Glomerular endothelial cell (primary cell): ENCODE measurements around the gene PAGE2. TPM values are rescaled to one million over a fixed set of nuclear protein-coding genes. Genes with fewer than 3 reads are reported as not detected.
"Not testable (repeated sequence)": the region's sequence is repeated elsewhere in the genome, so short reads cannot be mapped to it uniquely, and the experiment has no call there.

Experiments used
- DNase-seq: peaks from one replicate; pipeline ENCODE4 v3.0.0-alpha.2; 2011; ENCODE audit warnings: low read depth, low spot score; ENCODE audit errors: extremely low read depth
- total RNA-seq: library from RNA; depleted of rRNA; stranded (reverse); fragments of >200 nt; gene quantifications from 2 replicates; pipeline ENCODE4 v1.2.3, GENCODE V29; 2015

PAGE2 gene
- total RNA-seq, 1 donor from 2014 or later = not detected

GRCh38 chrX:55120761-55121358, 32.0 kb downstream of the PAGE2 start:
- no peak for DNase-seq

- no peak for DNase-seq
These were observed 35.1 kb downstream of the PAGE2 start for GRCh38 chrX:55123900-55124299.

- DNase-seq = no peak
These were observed 38.9 kb downstream of the PAGE2 start for GRCh38 chrX:55127692-55128091.

GRCh38 chrX:55129361-55129760, 40.5 kb downstream of the PAGE2 start:
- DNase-seq = no peak

GRCh38 chrX:55130481-55130880, 41.7 kb downstream of the PAGE2 start:
- DNase-seq = no peak

GRCh38 chrX:55132416-55132815, 43.6 kb downstream of the PAGE2 start:
- DNase-seq = no peak

- DNase-seq = no peak
These were observed 46.4 kb downstream of the PAGE2 start for GRCh38 chrX:55135171-55135570.

GRCh38 chrX:55140800-55141199, 52.0 kb downstream of the PAGE2 start:
- not testable (repeated sequence) for DNase-seq

Other genes with a start within 250 kb of the PAGE2 start
- gene TRO, start 168.2 kb upstream of the PAGE2 start, total RNA-seq = 9.5 and 15.0 TPM in 2 replicates
- gene PFKFB1, start 94.8 kb upstream of the PAGE2 start, total RNA-seq = not detected in 2 replicates
- 17.5 and 17.6 TPM in 2 replicates for gene APEX2, start 88.7 kb upstream of the PAGE2 start, total RNA-seq
- not detected in 2 replicates for gene ALAS2, start 58.0 kb upstream of the PAGE2 start, total RNA-seq
- gene PAGE2B, start 14.0 kb upstream of the PAGE2 start, total RNA-seq = not detected in 2 replicates
- not detected in 2 replicates for gene PAGE5, start 131.3 kb downstream of the PAGE2 start, total RNA-seq
- not detected in 2 replicates for gene PAGE3, start 175.9 kb downstream of the PAGE2 start, total RNA-seq